ENCODE data around the gene PAXIP1.

The PAXIP1 gene

GRCh38 chr7:154984601-154985188 is 18.2 kb downstream of the PAXIP1 start:
- no peak overlapping the region for H3K23ac ChIP-seq (ENCODE audit: low read length)
- no peaks in the 10 kb centered on the region for H3K4me1 ChIP-seq (ENCODE audit: control insufficient read depth, low read depth, low read length)

GRCh38 chr7:154978017-154978416 is 24.9 kb downstream of the PAXIP1 start:
- no peak for DNase-seq
- H3K56ac ChIP-seq (ENCODE audit: low read length): no peak overlapping the region
- H2BK120ac ChIP-seq (ENCODE audit: low read depth, low read length): no peak overlapping the region
- H3K79me2 ChIP-seq (ENCODE audit: control insufficient read depth, insufficient read depth, low read length): peaks cover 2% of the 10 kb centered on the region
- H3K23ac ChIP-seq (ENCODE audit: low read length): no peak overlapping the region
- H3K79me1 ChIP-seq (ENCODE audit: low read length): peaks cover 3% of the 10 kb centered on the region
- no peak overlapping the region for H3K18ac ChIP-seq (ENCODE audit: low read length)
- WGBS (ENCODE audit: extremely low coverage, insufficient coverage, low lambda C conversion rate): no CpG with 5 or more reads among the region's 3 CpGs
- H4K5ac ChIP-seq (ENCODE audit: low read length): no peak overlapping the region
- no peak overlapping the region for H4K8ac ChIP-seq (ENCODE audit: low read depth, low read length)
- no peak overlapping the region for H3K4me3 ChIP-seq (ENCODE audit: low read length)
- no peak overlapping the region for H2BK5ac ChIP-seq (ENCODE audit: low read length)
- no peak overlapping the region for H3K4ac ChIP-seq (ENCODE audit: low read depth, low read length)
- H3K27ac ChIP-seq (ENCODE audit: low read depth, low read length): no peak overlapping the region
- H3K4me2 ChIP-seq (ENCODE audit: low read length): no peak overlapping the region
- H3K27me3 ChIP-seq (ENCODE audit: insufficient read depth, low read length, poor library complexity): no peaks in the 10 kb centered on the region
- no peaks in the 10 kb centered on the region for H3K4me1 ChIP-seq (ENCODE audit: control insufficient read depth, low read depth, low read length)
- H2AK5ac ChIP-seq (ENCODE audit: low read length): no peak overlapping the region
- peaks cover 4% of the 10 kb centered on the region for H3K36me3 ChIP-seq (ENCODE audit: control insufficient read depth, insufficient read depth, low read length)
- H3K9ac ChIP-seq (ENCODE audit: low read length): no peak overlapping the region
- H2BK15ac ChIP-seq (replicated peaks; ENCODE audit: low read depth): no peak overlapping the region

More at GRCh38 chr7:154984601-154985188, 18.2 kb downstream of the PAXIP1 start:
- no peak for DNase-seq
- H3K4me3 ChIP-seq (ENCODE audit: low read length): no peak overlapping the region
- H4K5ac ChIP-seq (ENCODE audit: low read length): no peak overlapping the region
- H2BK15ac ChIP-seq (replicated peaks; ENCODE audit: low read depth): no peak overlapping the region
- H3K9ac ChIP-seq (ENCODE audit: low read length): no peak overlapping the region
- H3K4me2 ChIP-seq (ENCODE audit: low read length): no peak overlapping the region
- H2AK5ac ChIP-seq (ENCODE audit: low read length): no peak overlapping the region
- H3K36me3 ChIP-seq (ENCODE audit: control insufficient read depth, insufficient read depth, low read length): no peaks in the 10 kb centered on the region
- H3K79me1 ChIP-seq (ENCODE audit: low read length): peaks cover 9% of the 10 kb centered on the region
- no peaks in the 10 kb centered on the region for H3K79me2 ChIP-seq (ENCODE audit: control insufficient read depth, insufficient read depth, low read length)
- H3K56ac ChIP-seq (ENCODE audit: low read length): no peak overlapping the region
- no peak overlapping the region for H3K18ac ChIP-seq (ENCODE audit: low read length)
- H3K27ac ChIP-seq (ENCODE audit: low read depth, low read length): no peak overlapping the region
- H3K27me3 ChIP-seq (ENCODE audit: insufficient read depth, low read length, poor library complexity): no peaks in the 10 kb centered on the region
- H3K4ac ChIP-seq (ENCODE audit: low read depth, low read length): no peak overlapping the region
- H2BK120ac ChIP-seq (ENCODE audit: low read depth, low read length): no peak overlapping the region
- WGBS (ENCODE audit: extremely low coverage, insufficient coverage, low lambda C conversion rate): no CpG with 5 or more reads among the region's 6 CpGs
- H4K8ac ChIP-seq (ENCODE audit: low read depth, low read length): no peak overlapping the region
- H2BK5ac ChIP-seq (ENCODE audit: low read length): no peak overlapping the region

- H3K79me2 ChIP-seq (ENCODE audit: control insufficient read depth, insufficient read depth, low read length): peaks cover 5% of the 10 kb centered on the region
- H3K36me3 ChIP-seq (ENCODE audit: control insufficient read depth, insufficient read depth, low read length): peaks cover 6% of the 10 kb centered on the region
Measured at GRCh38 chr7:154977250-154977649, 25.7 kb downstream of the PAXIP1 start.

GRCh38 chr7:154976844-154977243 is 26.1 kb downstream of the PAXIP1 start:
- Histone ChIP-seq H3K56ac (ENCODE audit: low read length) (no peak overlapping the region), H3K23ac (ENCODE audit: low read length) (no peak overlapping the region), H3K27ac (ENCODE audit: low read depth, low read length) (no peak overlapping the region), H3K27me3 (ENCODE audit: insufficient read depth, low read length, poor library complexity) (no peaks in the 10 kb centered on the region), H2AK5ac (ENCODE audit: low read length) (no peak overlapping the region), H2BK5ac (ENCODE audit: low read length) (no peak overlapping the region), H4K5ac (ENCODE audit: low read length) (no peak overlapping the region), H2BK120ac (ENCODE audit: low read depth, low read length) (no peak overlapping the region), H3K18ac (ENCODE audit: low read length) (no peak overlapping the region), H4K8ac (ENCODE audit: low read depth, low read length) (no peak overlapping the region), H3K4ac (ENCODE audit: low read depth, low read length) (no peak overlapping the region), H3K36me3 (ENCODE audit: control insufficient read depth, insufficient read depth, low read length) (peaks cover 6% of the 10 kb centered on the region), H3K9ac (ENCODE audit: low read length) (no peak overlapping the region), H3K79me1 (ENCODE audit: low read length) (peaks cover 6% of the 10 kb centered on the region), H3K4me1 (ENCODE audit: control insufficient read depth, low read depth, low read length) (no peaks in the 10 kb centered on the region), H2BK15ac (replicated peaks; ENCODE audit: low read depth) (no peak overlapping the region), H3K4me3 (ENCODE audit: low read length) (no peak overlapping the region), H3K4me2 (ENCODE audit: low read length) (no peak overlapping the region), H3K79me2 (ENCODE audit: control insufficient read depth, insufficient read depth, low read length) (peaks cover 5% of the 10 kb centered on the region)
- WGBS (ENCODE audit: extremely low coverage, insufficient coverage, low lambda C conversion rate): no CpG with 5 or more reads among the region's 4 CpGs
- no peak for DNase-seq

More at GRCh38 chr7:154977250-154977649, 25.7 kb downstream of the PAXIP1 start:
- H3K4me3 ChIP-seq (ENCODE audit: low read length): no peak overlapping the region
- H3K27ac ChIP-seq (ENCODE audit: low read depth, low read length): no peak overlapping the region
- H2BK120ac ChIP-seq (ENCODE audit: low read depth, low read length): no peak overlapping the region
- no peak overlapping the region for H2BK5ac ChIP-seq (ENCODE audit: low read length)
- H4K8ac ChIP-seq (ENCODE audit: low read depth, low read length): no peak overlapping the region
- H3K4me2 ChIP-seq (ENCODE audit: low read length): no peak overlapping the region
- no peaks in the 10 kb centered on the region for H3K27me3 ChIP-seq (ENCODE audit: insufficient read depth, low read length, poor library complexity)
- H2AK5ac ChIP-seq (ENCODE audit: low read length): no peak overlapping the region
- H3K79me1 ChIP-seq (ENCODE audit: low read length): peaks cover 6% of the 10 kb centered on the region
- no peak overlapping the region for H2BK15ac ChIP-seq (replicated peaks; ENCODE audit: low read depth)
- H3K56ac ChIP-seq (ENCODE audit: low read length): no peak overlapping the region
- H3K18ac ChIP-seq (ENCODE audit: low read length): no peak overlapping the region
- WGBS (ENCODE audit: extremely low coverage, insufficient coverage, low lambda C conversion rate): no CpG with 5 or more reads among the region's 6 CpGs
- H3K23ac ChIP-seq (ENCODE audit: low read length): no peak overlapping the region
- H3K4ac ChIP-seq (ENCODE audit: low read depth, low read length): no peak overlapping the region
- no peak for DNase-seq
- H3K9ac ChIP-seq (ENCODE audit: low read length): no peak overlapping the region
- H3K4me1 ChIP-seq (ENCODE audit: control insufficient read depth, low read depth, low read length): no peaks in the 10 kb centered on the region
- H4K5ac ChIP-seq (ENCODE audit: low read length): no peak overlapping the region

- H3K18ac ChIP-seq (ENCODE audit: low read length): no peak overlapping the region
- H3K36me3 ChIP-seq (ENCODE audit: control insufficient read depth, insufficient read depth, low read length): peaks cover 8% of the 10 kb centered on the region
- no peak overlapping the region for H3K9ac ChIP-seq (ENCODE audit: low read length)
- no peak overlapping the region for H4K8ac ChIP-seq (ENCODE audit: low read depth, low read length)
- no peaks in the 10 kb centered on the region for H3K4me1 ChIP-seq (ENCODE audit: control insufficient read depth, low read depth, low read length)
- no peak overlapping the region for H2BK15ac ChIP-seq (replicated peaks; ENCODE audit: low read depth)
- no peak overlapping the region for H4K5ac ChIP-seq (ENCODE audit: low read length)
- no peak overlapping the region for H3K4ac ChIP-seq (ENCODE audit: low read depth, low read length)
- H3K56ac ChIP-seq (ENCODE audit: low read length): no peak overlapping the region
- H2AK5ac ChIP-seq (ENCODE audit: low read length): no peak overlapping the region
- H3K27me3 ChIP-seq (ENCODE audit: insufficient read depth, low read length, poor library complexity): no peaks in the 10 kb centered on the region
- 100% methylated on average over 2 of the region's 7 CpGs for WGBS (ENCODE audit: extremely low coverage, insufficient coverage, low lambda C conversion rate)
- H2BK120ac ChIP-seq (ENCODE audit: low read depth, low read length): no peak overlapping the region
- peaks cover 5% of the 10 kb centered on the region for H3K79me2 ChIP-seq (ENCODE audit: control insufficient read depth, insufficient read depth, low read length)
- no peak overlapping the region for H3K4me3 ChIP-seq (ENCODE audit: low read length)
- no peak overlapping the region for H3K23ac ChIP-seq (ENCODE audit: low read length)
- no peak for DNase-seq
- H3K27ac ChIP-seq (ENCODE audit: low read depth, low read length): no peak overlapping the region
- no peak overlapping the region for H2BK5ac ChIP-seq (ENCODE audit: low read length)
- peaks cover 8% of the 10 kb centered on the region for H3K79me1 ChIP-seq (ENCODE audit: low read length)
- H3K4me2 ChIP-seq (ENCODE audit: low read length): no peak overlapping the region
Measured at GRCh38 chr7:154975984-154976383, 26.9 kb downstream of the PAXIP1 start.

- peaks cover 10% of the 10 kb centered on the region for H3K36me3 ChIP-seq (ENCODE audit: control insufficient read depth, insufficient read depth, low read length)
- no CpG with 5 or more reads among the region's 7 CpGs for WGBS (ENCODE audit: extremely low coverage, insufficient coverage, low lambda C conversion rate)
Measured at GRCh38 chr7:154973381-154973780, 29.5 kb downstream of the PAXIP1 start.

More at GRCh38 chr7:154973381-154973780, 29.5 kb downstream of the PAXIP1 start:
- no peak overlapping the region for H3K4me3 ChIP-seq (ENCODE audit: low read length)
- H3K56ac ChIP-seq (ENCODE audit: low read length): no peak overlapping the region
- no peak overlapping the region for H4K5ac ChIP-seq (ENCODE audit: low read length)
- H4K8ac ChIP-seq (ENCODE audit: low read depth, low read length): no peak overlapping the region
- H3K4me2 ChIP-seq (ENCODE audit: low read length): no peak overlapping the region
- H3K27me3 ChIP-seq (ENCODE audit: insufficient read depth, low read length, poor library complexity): no peaks in the 10 kb centered on the region
- no peak overlapping the region for H2AK5ac ChIP-seq (ENCODE audit: low read length)
- no peak overlapping the region for H3K18ac ChIP-seq (ENCODE audit: low read length)
- H2BK120ac ChIP-seq (ENCODE audit: low read depth, low read length): no peak overlapping the region
- H3K27ac ChIP-seq (ENCODE audit: low read depth, low read length): no peak overlapping the region
- H3K23ac ChIP-seq (ENCODE audit: low read length): no peak overlapping the region
- H2BK5ac ChIP-seq (ENCODE audit: low read length): no peak overlapping the region
- H3K9ac ChIP-seq (ENCODE audit: low read length): no peak overlapping the region
- no peak overlapping the region for H2BK15ac ChIP-seq (replicated peaks; ENCODE audit: low read depth)
- no peak overlapping the region for H3K4ac ChIP-seq (ENCODE audit: low read depth, low read length)
- no peak for DNase-seq
- no peaks in the 10 kb centered on the region for H3K4me1 ChIP-seq (ENCODE audit: control insufficient read depth, low read depth, low read length)
- H3K79me2 ChIP-seq (ENCODE audit: control insufficient read depth, insufficient read depth, low read length): peaks cover 5% of the 10 kb centered on the region
- H3K79me1 ChIP-seq (ENCODE audit: low read length): peaks cover 9% of the 10 kb centered on the region
